HG02571 (cell line): Measurements from ENCODE around the gene SMIM11.
"Not testable (repeated sequence)": the region's sequence is repeated elsewhere in the genome, so short reads cannot be mapped to it uniquely, and the experiment has no call there.

Experiments
- ATAC-seq: cut with Tn5 transposase; IDR thresholded peaks from one replicate; pipeline ENCODE4 v1.9.1; 2021; ENCODE audit warnings: mild to moderate bottlenecking, moderate library complexity; ENCODE audit not compliant: unreplicated experiment

The SMIM11 gene

GRCh38 chr21:34354836-34355235, 20.5 kb upstream of the SMIM11 start:
- ATAC-seq, result no peak

DNA sequence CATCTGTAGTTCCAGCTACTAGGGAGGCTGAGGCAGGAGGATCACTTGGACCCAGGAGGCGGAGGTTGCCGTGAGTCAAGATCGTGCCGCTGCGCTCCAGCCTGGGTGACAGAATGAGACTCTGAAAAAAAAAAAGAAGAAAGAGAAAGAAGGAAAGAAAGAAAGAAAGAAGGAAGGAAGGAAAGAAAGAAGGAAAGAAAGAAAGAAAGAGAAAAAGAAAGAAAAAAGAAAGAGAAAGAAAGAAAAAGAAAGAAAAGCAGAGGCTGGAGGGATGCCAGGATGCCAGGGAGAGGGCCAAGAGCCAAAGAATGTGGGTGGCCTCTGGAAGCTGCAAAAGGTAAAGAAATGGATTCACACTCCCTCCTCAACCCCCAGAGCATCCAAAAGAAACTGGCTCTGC, 19.7 kb upstream of the SMIM11 start:
- no peak for ATAC-seq

DNA sequence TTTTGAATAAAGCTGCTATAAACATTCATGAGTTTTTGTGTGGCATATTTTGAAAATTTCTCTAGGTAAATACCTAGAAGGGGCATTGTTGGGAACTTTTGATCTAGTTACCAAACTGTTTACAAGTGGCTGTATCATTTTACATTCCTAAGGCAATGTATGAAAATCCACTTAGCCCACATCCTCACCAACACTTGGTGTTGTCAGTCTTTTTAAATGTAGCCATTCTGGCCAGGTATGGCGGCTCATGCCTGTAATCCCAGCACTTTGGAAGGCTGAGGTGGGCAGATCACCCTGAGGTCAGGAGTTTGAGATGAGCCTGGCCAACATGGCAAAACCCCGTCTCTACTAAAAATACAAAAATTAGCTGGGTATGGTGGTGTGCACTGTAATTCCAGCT, 17.4 kb upstream of the SMIM11 start:
- no peak for ATAC-seq

- no peak for ATAC-seq
These were observed 16.4 kb upstream of the SMIM11 start for GRCh38 chr21:34358866-34359265.

DNA sequence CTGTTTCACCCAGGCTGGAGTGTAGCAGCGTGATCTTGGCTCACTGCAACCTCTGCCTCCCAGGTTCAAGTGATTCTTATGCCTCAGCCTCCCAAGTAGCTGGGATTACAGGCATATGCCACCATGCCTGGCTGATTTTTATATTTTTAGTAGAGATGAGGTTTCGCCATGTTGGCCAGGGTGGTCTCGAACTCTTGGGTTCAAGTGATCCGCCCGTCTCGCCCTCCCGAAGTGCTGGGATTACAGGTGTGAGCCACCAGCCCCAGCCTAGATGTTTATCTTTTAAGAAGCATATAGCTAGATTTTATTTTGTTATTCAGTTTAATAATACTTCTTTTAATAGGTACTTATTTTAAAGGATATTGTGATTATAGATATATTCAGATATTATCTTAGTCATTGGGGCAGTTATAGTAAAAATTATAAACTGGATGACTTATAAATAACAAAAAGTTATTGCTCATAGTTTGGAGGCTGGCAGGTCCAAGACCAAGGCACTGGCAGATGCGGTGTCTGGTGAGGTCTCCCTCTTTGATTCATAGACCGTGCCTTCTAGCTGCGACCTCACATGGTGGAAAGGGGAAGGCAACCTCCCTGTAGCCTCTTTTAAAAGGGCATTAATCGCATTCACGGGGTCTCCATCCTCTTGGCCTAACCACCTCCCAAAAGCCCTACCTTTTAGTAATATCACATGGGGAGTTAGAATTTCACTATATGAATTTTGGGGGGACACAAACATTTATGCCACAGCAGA, 14.6 kb upstream of the SMIM11 start:
- ATAC-seq, result no peak

DNA sequence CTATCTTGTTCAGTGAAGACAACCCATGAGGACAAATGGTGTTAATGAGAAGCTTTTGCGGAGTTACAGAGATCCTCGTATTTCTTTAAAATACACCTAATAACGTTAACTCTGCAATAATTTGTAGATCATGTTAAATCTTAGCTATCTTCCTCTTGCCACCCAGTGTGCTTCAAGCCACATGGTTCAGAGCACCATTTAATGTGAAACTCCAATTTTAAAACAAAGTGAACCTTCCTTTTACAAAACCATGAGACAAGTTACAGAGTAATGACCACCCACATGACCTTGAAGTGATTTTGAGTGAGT, 13.2 kb upstream of the SMIM11 start:
- ATAC-seq, result no peak

GRCh38 chr21:34362670-34363069, 12.6 kb upstream of the SMIM11 start:
- no peak for ATAC-seq

DNA sequence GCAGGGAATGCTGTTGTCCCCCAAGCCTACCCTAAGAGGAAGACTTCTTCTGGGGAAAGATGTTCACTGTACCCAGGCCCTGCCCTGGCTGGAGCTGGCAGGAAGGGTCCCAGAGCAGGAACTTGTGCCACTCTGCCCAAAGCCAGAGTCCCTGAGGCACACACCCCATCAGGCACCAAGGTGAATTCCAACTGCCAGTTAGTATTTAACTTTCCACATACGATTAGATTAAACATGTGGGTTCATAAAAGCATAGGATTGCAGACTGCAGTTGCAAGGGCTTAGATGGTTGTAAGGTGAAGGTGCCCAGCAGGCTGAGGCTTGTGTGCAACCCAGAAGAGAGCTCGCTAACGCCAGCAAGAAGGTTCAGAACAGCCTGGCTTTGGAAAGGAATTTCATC, 11.6 kb upstream of the SMIM11 start, which contains the start of gene KCNE2:
Gene KCNE2, plus strand, starts transcription at position 274 of the 400 bp plus-strand sequence. CDS start 6,473 bp downstream, outside the sequence.
- ATAC-seq, result no peak

GRCh38 chr21:34364921-34365320, 10.4 kb upstream of the SMIM11 start:
- ATAC-seq, result no peak

- ATAC-seq, result no peak
These were observed 9.5 kb upstream of the SMIM11 start for GRCh38 chr21:34365809-34366208.

GRCh38 chr21:34367320-34367935, 7.9 kb upstream of the SMIM11 start:
- no peak for ATAC-seq

- no peak for ATAC-seq
These were observed 5.6 kb upstream of the SMIM11 start for GRCh38 chr21:34369741-34370140.

GRCh38 chr21:34372321-34372720, 3.0 kb upstream of the SMIM11 start:
- ATAC-seq, result no peak

DNA sequence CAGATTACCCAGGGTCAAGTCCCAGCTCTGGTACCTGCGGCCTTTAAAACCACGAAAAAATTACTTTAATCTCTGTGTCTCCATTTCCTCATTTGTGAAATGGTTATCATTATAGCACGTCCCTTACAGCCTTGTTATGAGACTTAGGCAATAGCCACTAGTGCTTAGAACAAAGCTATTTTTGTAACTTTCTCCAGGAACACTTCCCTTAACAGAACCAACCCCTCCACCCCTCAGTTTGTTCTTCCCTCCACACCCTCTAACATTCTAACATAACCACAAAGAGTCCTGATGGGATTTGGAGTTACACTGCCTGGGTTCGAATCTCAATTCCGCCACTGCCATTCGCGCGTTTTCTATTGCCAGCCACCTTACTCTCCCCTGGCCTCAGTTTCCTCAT, 845 bp upstream of the SMIM11 start:
- not testable (repeated sequence) for ATAC-seq

GRCh38 chr21:34375619-34375972, 289 bp downstream of the SMIM11 start:
- peak; percentile 42 for ATAC-seq

DNA sequence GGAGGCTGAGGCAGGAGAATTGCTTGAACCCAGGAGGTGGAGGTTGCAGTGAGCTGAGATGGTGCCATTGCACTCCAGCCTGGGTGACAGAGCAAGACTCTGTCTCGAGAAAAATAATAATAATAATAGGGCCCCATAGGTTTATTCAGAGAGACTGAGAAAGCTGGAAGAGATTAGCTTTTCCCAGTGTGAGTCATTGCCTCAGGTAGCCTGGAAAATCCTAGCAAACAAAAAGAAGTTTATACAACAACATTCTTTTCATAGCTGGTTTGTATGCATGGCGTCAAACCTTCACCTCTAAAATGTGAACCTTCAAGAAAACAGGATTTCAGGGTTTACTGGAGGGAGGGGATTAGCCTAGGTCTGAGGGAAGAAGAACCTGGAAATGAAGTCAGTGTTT, 7.8 kb downstream of the SMIM11 start:
- ATAC-seq, result not testable (repeated sequence)

DNA sequence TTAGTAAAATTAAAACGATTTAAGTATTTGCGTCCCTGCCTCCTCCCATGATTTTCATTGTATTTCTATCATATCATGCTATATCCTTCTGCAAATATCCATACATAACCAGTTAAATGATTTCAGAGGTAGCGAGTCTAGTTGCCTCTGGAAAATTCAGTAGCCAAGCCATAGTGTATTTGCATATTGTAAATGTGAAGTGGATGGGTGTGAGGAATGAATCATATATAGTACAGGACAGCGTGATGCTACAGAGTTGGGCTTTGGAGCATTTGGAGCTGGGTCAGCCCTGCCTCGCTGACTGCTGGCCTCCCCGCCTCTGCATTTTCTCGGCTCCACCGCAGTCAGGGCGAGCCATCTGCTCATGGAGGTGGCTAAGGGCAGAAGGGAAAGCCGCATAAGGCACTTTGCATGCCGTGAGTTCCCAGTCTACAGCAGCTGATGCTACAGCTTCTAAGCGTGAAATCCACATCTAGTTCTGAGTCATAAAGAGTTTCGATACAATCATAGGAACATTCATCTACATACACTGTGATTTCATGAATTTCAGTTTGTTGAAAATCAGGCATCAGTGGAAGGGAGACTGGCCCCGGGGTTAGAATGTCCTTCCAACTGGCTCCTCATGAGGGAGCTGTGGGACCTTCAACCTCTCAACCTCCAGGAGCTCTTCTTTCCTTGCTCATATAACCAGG, 8.6 kb downstream of the SMIM11 start:
- peak; percentile 91 for ATAC-seq

DNA sequence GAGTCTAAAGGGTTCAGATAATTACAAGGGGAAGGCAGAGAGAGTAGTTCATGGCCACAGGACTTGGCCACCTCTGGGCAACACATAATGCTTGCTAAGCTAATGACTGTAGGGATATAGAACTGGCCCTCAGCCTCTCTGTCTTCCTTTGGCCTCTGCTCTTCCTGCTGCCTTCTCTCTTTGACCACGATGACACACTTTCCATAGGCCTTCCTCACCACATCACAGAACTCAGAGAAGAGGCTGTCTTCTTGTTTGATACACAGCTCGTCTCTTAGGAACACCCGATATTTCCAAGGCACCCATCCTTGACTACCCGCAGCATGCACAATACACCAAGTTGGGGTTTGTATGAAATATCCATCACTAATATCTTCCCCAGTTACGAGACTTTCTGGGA, 25.2 kb downstream of the SMIM11 start:
- not testable (repeated sequence) for ATAC-seq

DNA sequence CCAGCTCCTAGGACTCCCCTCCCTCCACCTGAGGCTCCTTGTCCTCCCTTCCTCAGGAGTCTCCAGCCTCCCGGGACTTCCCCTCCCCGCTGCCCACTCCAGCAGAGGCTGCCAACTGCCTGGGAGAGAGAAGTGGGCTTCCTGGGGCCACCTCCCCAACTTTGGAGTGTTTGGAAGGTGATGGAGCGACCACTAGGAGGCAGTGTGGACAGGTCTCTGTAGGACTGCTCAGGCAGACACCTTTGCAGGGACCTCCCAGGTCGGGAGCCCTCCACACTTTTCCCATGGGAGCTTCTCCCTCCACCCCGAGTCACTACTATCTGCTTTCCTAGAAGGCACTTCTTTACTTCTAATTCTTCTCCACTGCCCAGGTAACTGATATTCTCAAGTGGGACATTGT, 29.4 kb downstream of the SMIM11 start:
- not testable (repeated sequence) for ATAC-seq

GRCh38 chr21:34405686-34406085, 30.4 kb downstream of the SMIM11 start:
- not testable (repeated sequence) for ATAC-seq

GRCh38 chr21:34406102-34406501, 30.8 kb downstream of the SMIM11 start:
- not testable (repeated sequence) for ATAC-seq

DNA sequence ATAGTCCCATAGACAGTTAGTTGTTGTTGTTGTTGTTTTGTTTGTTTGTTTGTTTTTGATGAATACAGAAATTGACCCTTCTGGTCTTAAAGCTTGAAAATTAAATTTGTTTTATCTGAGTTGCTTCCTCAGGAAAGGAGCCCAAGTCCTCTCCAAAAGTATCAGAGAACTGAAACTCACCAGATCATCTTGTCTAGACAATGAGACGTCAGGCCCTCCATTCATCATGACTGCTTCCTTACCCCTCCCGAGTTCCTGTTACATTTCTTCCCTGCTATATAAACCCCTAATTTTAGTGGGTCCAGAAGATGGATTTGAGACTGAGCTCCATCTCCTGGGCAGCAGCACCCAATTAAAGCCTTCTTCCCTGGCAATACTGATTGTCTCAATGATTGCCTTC, 31.4 kb downstream of the SMIM11 start:
- ATAC-seq, result not testable (repeated sequence)
